ENCODE measurements around the gene ATP2B3.

DNA sequence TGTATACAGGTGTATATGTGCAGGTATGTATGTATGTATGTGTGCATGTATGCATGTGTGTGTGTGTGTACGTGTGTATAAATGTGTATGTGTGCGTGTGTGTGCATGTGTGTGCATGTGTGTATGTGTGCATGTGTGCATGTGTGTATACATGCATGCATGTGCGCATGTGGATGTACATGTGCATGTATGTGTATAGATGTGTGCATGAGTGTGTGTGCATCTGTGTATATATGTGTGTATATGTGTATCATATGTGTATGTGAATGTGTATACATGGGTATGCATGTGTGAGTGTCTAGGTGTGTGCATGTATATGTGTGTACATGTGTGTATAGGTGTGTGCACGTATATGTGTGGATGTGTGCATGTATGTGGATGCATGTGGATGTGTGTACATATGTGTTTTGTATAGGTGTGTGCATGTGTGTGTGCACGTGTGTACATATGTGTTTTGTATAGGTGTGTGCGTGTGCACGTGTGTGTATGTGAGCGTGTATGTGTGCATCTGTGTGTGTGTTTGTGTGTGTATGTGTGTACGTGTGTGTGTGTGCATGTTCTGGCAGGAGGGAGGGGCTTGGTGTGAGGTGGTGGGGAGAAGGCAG is 16.7 kb upstream of the ATP2B3 start:
- TF ChIP-seq POLR2A (IDR thresholded peaks at IDR 0.05) = no peak
- TF ChIP-seq, protein P1, sequence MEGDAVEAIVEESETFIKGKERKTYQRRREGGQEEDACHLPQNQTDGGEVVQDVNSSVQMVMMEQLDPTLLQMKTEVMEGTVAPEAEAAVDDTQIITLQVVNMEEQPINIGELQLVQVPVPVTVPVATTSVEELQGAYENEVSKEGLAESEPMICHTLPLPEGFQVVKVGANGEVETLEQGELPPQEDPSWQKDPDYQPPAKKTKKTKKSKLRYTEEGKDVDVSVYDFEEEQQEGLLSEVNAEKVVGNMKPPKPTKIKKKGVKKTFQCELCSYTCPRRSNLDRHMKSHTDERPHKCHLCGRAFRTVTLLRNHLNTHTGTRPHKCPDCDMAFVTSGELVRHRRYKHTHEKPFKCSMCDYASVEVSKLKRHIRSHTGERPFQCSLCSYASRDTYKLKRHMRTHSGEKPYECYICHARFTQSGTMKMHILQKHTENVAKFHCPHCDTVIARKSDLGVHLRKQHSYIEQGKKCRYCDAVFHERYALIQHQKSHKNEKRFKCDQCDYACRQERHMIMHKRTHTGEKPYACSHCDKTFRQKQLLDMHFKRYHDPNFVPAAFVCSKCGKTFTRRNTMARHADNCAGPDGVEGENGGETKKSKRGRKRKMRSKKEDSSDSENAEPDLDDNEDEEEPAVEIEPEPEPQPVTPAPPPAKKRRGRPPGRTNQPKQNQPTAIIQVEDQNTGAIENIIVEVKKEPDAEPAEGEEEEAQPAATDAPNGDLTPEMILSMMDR (IDR thresholded peaks at IDR 0.05) = no peak
